HCT116 (cell line): ENCODE results near the gene PPM1F. TPM values are rescaled to one million over a fixed set of nuclear protein-coding genes. Genes with fewer than 3 reads are reported as not detected.

Source experiments
- ATAC-seq: fragments of 200-7000 bp; cut with Tn5 transposase; 2 replicates; pipeline ENCODE4 v1.9.1; 2020; ENCODE audit warnings: mild to moderate bottlenecking, moderate library complexity
- BruUV-seq: library from RNA; stranded (reverse); fragments of 400-500 nt; replicated peaks from 2 replicates; lab custom pipeline; 2021; lab: Mats Ljungman, UMichigan
- CTCF ChIA-PET: fragments of 300-600 bp; sonication (Branson Sonifier 250); formaldehyde crosslinking; loops from one replicate; lab custom pipeline; 2021; ENCODE audit warnings: antibody characterized with exemption; lab: Charles Lee
- POLR2A ChIA-PET: fragments of 300-600, 350-600 bp; sonication (Branson Sonifier 250); formaldehyde crosslinking; loops from one replicate; lab custom pipeline; 2021; ENCODE audit warnings: antibody characterized with exemption; lab: Charles Lee
- RAD21 ChIA-PET, 2 experiments: fragments of 300-600 bp; sonication (Branson Sonifier 250); formaldehyde crosslinking; loops; one replicate each; lab custom pipeline; 2023; ENCODE audit warnings: low total read pairs in 2 of 2; ENCODE audit not compliant: uncharacterized antibody in 2 of 2, unreplicated experiment in 2 of 2, low non-redundant PET in 1 of 2; lab: Charles Lee
- DNase-seq: peaks from one replicate; pipeline ENCODE4 v3.0.0-alpha.2; 2010; ENCODE audit warnings: low read depth, low spot score
- H2AFZ ChIP-seq: fragments of 200-600 bp; shearing (Covaris generic), sonication (generic); 2 replicates; pipeline ENCODE4 v1.6.1; 2017; ENCODE audit warnings: low read depth, mixed run types, mixed read lengths, antibody characterized with exemption, low read length; ENCODE audit not compliant: poor library complexity, severe bottlenecking
- H3K27ac ChIP-seq: 2 replicates; pipeline ENCODE4 v1.5.1; 2012; ENCODE audit warnings: low read depth, low read length
- H3K27me3 ChIP-seq: fragments of 200-600 bp; sonication (generic); 2 replicates; pipeline ENCODE4 v1.6.1; 2016; ENCODE audit warnings: mixed run types, low read length, mixed read lengths; ENCODE audit not compliant: insufficient read depth
- H3K36me3 ChIP-seq, 2 experiments: fragments of 200-500 bp in 1 of 2; fragments of 200-600 bp in 1 of 2; sonication (Bioruptor generic) in 1 of 2; sonication (generic) in 1 of 2; 2 replicates each; pipeline versions ENCODE4 v1.5.1 to v1.6.1; 2014 to 2016; ENCODE audit warnings: low read length in 2 of 2, inconsistent platforms in 1 of 2, mixed read lengths in 1 of 2, mixed run types in 1 of 2; ENCODE audit not compliant: insufficient read depth in 2 of 2, control insufficient read depth in 1 of 2
- H3K4me1 ChIP-seq, 2 experiments: fragments of 200-600 bp in 1 of 2; sonication (generic) in 1 of 2; 2 replicates each; pipeline versions ENCODE4 v1.5.1 to v1.6.1; 2012 to 2017; ENCODE audit warnings: low read length in 2 of 2, inconsistent platforms in 1 of 2, mild to moderate bottlenecking in 1 of 2, mixed read lengths in 1 of 2, mixed run types in 1 of 2, moderate library complexity in 1 of 2; ENCODE audit not compliant: insufficient read depth in 2 of 2, control insufficient read depth in 1 of 2
- H3K4me2 ChIP-seq: fragments of 200-600 bp; sonication (generic); 2 replicates; pipeline ENCODE4 v1.6.1; 2017; ENCODE audit warnings: mixed run types, low read length, mixed read lengths
- H3K4me3 ChIP-seq, 2 experiments: fragments of 200-600 bp in 1 of 2; sonication (generic) in 1 of 2; replicated peaks in 1 of 2; 2 replicates each; pipeline ENCODE4 v1.5.1; 2011 to 2016; ENCODE audit warnings: low read length in 2 of 2, control low read depth in 1 of 2, low read depth in 1 of 2, mild to moderate bottlenecking in 1 of 2, mixed read lengths in 1 of 2, mixed run types in 1 of 2
- H3K79me2 ChIP-seq: fragments of 200-600 bp; sonication (generic); 2 replicates; pipeline ENCODE4 v1.6.1; 2017; ENCODE audit warnings: mild to moderate bottlenecking, mixed run types, low read length, moderate library complexity, mixed read lengths; ENCODE audit not compliant: insufficient read depth
- H3K9ac ChIP-seq: fragments of 200-600 bp; sonication (generic); 2 replicates; pipeline ENCODE4 v1.6.1; 2016; ENCODE audit warnings: low read length, mixed read lengths
- H3K9me2 ChIP-seq: fragments of 200-600 bp; sonication (generic), shearing (Covaris generic); 2 replicates; pipeline ENCODE4 v1.6.1; 2017; ENCODE audit warnings: mixed run types, mild to moderate bottlenecking, moderate library complexity; ENCODE audit not compliant: insufficient read depth
- H3K9me3 ChIP-seq, 2 experiments: fragments of 200-500 bp in 1 of 2; fragments of 200-600 bp in 1 of 2; sonication (Bioruptor generic) in 1 of 2; sonication (generic) in 1 of 2; 2 replicates each; pipeline ENCODE4 v1.6.1; 2014 to 2017; ENCODE audit warnings: low read length in 2 of 2, mixed read lengths in 2 of 2, inconsistent platforms in 1 of 2, low read depth in 1 of 2, mild to moderate bottlenecking in 1 of 2, mixed run types in 1 of 2, moderate library complexity in 1 of 2; ENCODE audit not compliant: control insufficient read depth in 1 of 2, insufficient read depth in 1 of 2
- H4K20me1 ChIP-seq: fragments of 200-600 bp; sonication (generic), shearing (Covaris generic); 2 replicates; pipeline ENCODE4 v1.6.1; 2017; ENCODE audit warnings: mixed run types, mild to moderate bottlenecking, moderate library complexity; ENCODE audit not compliant: insufficient read depth
- CEBPB ChIP-seq: IDR thresholded peaks from 2 replicates; pipeline ENCODE4 v1.6.1; 2012; ENCODE audit warnings: low read depth
- EZH2phosphoT487 ChIP-seq: fragments of 200-600 bp; IDR thresholded peaks from 2 replicates; pipeline ENCODE4 v1.6.1; 2018; ENCODE audit warnings: antibody characterized with exemption, borderline replicate concordance
- JUND ChIP-seq: IDR thresholded peaks from 2 replicates; pipeline ENCODE4 v1.6.1; 2012
- POLR2AphosphoS5 ChIP-seq: IDR thresholded peaks from 2 replicates; pipeline ENCODE4 v1.6.1; 2011; ENCODE audit warnings: mild to moderate bottlenecking, low read depth, low read length, moderate library complexity
- SRF ChIP-seq: IDR thresholded peaks from 2 replicates; pipeline ENCODE4 v1.6.1; 2012; ENCODE audit warnings: low read depth
- TCF7L2 ChIP-seq: IDR thresholded peaks from 2 replicates; pipeline ENCODE4 v1.7.0; 2011; ENCODE audit warnings: borderline replicate concordance, inconsistent platforms; ENCODE audit not compliant: insufficient read depth, insufficient read length; ENCODE audit errors: extremely low read depth
- YY1 ChIP-seq: IDR thresholded peaks from 2 replicates; pipeline ENCODE4 v1.6.1; 2011; ENCODE audit warnings: low read length, low read depth, moderate library complexity, mild to moderate bottlenecking; ENCODE audit not compliant: insufficient replicate concordance; ENCODE audit errors: extremely low read depth
- intact Hi-C: fragments of 100-400 bp; cut with micrococcal nuclease; formaldehyde crosslinking; loops from 2 replicates; pipeline ENCODE4 v1.10.0; 2022
- total RNA-seq: library from RNA; stranded (reverse); gene quantifications from one replicate; pipeline ENCODE4 v1.2.1, GENCODE V29; 2021; ENCODE audit not compliant: unreplicated experiment
- TF ChIP-seq, protein P1 (sequence below): IDR thresholded peaks from 2 replicates; pipeline ENCODE4 v1.6.1; 2011; ENCODE audit warnings: mild to moderate bottlenecking, low read length, moderate library complexity; ENCODE audit not compliant: insufficient replicate concordance; ENCODE audit errors: extremely low read depth
- TF ChIP-seq, protein P2 (sequence below): IDR thresholded peaks from 2 replicates; pipeline ENCODE4 v1.6.1; 2012

The PPM1F gene
- total RNA-seq, 1 experiment from 2014 or later = 27.3 TPM

DNA sequence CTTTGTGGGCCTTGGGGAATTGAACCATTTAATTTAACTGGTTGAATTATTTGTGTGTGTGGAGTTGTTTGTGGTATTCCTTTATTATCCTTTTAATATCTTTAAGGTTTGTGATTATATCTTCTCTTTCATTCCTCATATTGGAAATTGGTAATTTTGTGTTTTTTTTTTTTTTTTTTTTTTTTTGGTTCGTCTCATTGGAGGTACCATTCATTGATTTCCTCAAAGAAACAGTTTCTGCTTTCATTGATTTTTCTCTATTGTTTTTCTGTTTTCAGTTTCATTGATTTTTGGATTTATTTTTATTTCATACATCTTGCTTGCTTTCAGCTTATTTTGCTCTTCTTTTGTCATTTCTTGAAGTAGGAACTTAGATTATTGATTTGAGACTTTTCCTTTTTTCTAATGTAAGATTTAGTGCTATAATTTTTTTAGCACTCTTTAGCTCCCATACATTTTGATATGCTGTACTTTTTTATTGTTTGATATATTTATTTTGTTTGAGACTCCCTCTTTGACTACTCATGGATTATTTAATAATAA, 54.2 kb downstream of the PPM1F start:
- RAD21 ChIA-PET = no interaction called here
- Histone ChIP-seq H3K4me2 (no peak overlapping the region), H3K9me3 (no peaks in the 10 kb centered on the region), H4K20me1 (no peaks in the 10 kb centered on the region), H3K9me2 (no peaks in the 10 kb centered on the region), H3K36me3 (no peaks in the 10 kb centered on the region), H3K4me3 (no peak overlapping the region), H3K27me3 (no peaks in the 10 kb centered on the region), H3K27ac (no peak overlapping the region), H2AFZ (no peak overlapping the region), H3K9ac (no peak overlapping the region), H3K79me2 (no peaks in the 10 kb centered on the region)
- intact Hi-C loops = no loop called here
- no TSS peak for BruUV-seq
- CTCF ChIA-PET = no interaction called here
- DNase-seq = no peak
- POLR2A ChIA-PET = no interaction called here
- TF ChIP-seq JUND (no peak), POLR2AphosphoS5 (no peak), CEBPB (no peak), TCF7L2 (no peak), SRF (no peak), YY1 (no peak), EZH2phosphoT487 (no peak)
- TF ChIP-seq, protein P1, sequence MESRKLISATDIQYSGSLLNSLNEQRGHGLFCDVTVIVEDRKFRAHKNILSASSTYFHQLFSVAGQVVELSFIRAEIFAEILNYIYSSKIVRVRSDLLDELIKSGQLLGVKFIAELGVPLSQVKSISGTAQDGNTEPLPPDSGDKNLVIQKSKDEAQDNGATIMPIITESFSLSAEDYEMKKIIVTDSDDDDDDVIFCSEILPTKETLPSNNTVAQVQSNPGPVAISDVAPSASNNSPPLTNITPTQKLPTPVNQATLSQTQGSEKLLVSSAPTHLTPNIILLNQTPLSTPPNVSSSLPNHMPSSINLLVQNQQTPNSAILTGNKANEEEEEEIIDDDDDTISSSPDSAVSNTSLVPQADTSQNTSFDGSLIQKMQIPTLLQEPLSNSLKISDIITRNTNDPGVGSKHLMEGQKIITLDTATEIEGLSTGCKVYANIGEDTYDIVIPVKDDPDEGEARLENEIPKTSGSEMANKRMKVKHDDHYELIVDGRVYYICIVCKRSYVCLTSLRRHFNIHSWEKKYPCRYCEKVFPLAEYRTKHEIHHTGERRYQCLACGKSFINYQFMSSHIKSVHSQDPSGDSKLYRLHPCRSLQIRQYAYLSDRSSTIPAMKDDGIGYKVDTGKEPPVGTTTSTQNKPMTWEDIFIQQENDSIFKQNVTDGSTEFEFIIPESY = no peak
- TF ChIP-seq, protein P2, sequence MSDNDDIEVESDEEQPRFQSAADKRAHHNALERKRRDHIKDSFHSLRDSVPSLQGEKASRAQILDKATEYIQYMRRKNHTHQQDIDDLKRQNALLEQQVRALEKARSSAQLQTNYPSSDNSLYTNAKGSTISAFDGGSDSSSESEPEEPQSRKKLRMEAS = no peak
- TF ChIP-seq, all 23 proteins: peak for 0
- ATAC-seq = no peak
- H3K4me1 ChIP-seq = no peaks in the 10 kb centered on the region
